Astrocyte (in vitro differentiated cells and primary cell): ENCODE data around the gene SNX5. TPM values are rescaled to one million over a fixed set of nuclear protein-coding genes. Genes with fewer than 3 reads are reported as not detected.
A peak's percentile ranks its signal among the peaks of the same experiment; 100 is the strongest.

Experiments
- DNase-seq: peaks from one replicate; pipeline ENCODE4 v3.0.0-alpha.2; 2010; ENCODE audit warnings: low read depth
- FAIRE-seq: peaks from 2 replicates; lab custom pipeline; 2011; peaks lifted over from hg19 to GRCh38; lab: Jason Lieb, UNC
- H2AFZ ChIP-seq: 2 replicates; pipeline ENCODE4 v1.6.0; 2012; ENCODE audit warnings: low read depth, low read length, inconsistent platforms
- H3K27ac ChIP-seq: 2 replicates; pipeline ENCODE4 v1.5.1; 2011; ENCODE audit warnings: low read depth, low read length, inconsistent platforms
- H3K27me3 ChIP-seq: 2 replicates; pipeline ENCODE4 v1.6.0; 2011; ENCODE audit warnings: low read length, inconsistent platforms; ENCODE audit not compliant: insufficient read depth
- H3K36me3 ChIP-seq: 2 replicates; pipeline ENCODE4 v1.5.1; 2011; ENCODE audit warnings: low read length, inconsistent platforms; ENCODE audit not compliant: insufficient read depth
- H3K4me1 ChIP-seq: 2 replicates; pipeline ENCODE4 v1.5.1; 2011; ENCODE audit warnings: low read length, inconsistent platforms; ENCODE audit not compliant: insufficient read depth
- H3K4me2 ChIP-seq: 2 replicates; pipeline ENCODE4 v1.6.0; 2012; ENCODE audit warnings: low read length, inconsistent platforms
- H3K4me3 ChIP-seq: 2 replicates; pipeline ENCODE4 v1.5.1; 2011; ENCODE audit warnings: low read depth, mild to moderate bottlenecking, low read length, inconsistent platforms; ENCODE audit not compliant: insufficient read depth
- H3K79me2 ChIP-seq: 2 replicates; pipeline ENCODE4 v1.6.0; 2012; ENCODE audit warnings: mild to moderate bottlenecking, low read length, inconsistent platforms; ENCODE audit not compliant: insufficient read depth
- H3K9ac ChIP-seq: 2 replicates; pipeline ENCODE4 v1.6.0; 2012; ENCODE audit warnings: mild to moderate bottlenecking, low read length, inconsistent platforms
- H3K9me3 ChIP-seq: 2 replicates; pipeline ENCODE4 v1.5.1; 2012; ENCODE audit warnings: low read depth, mild to moderate bottlenecking, low read length, inconsistent platforms; ENCODE audit not compliant: insufficient read depth
- H4K20me1 ChIP-seq: 2 replicates; pipeline ENCODE4 v1.6.0; 2012; ENCODE audit warnings: low read length, inconsistent platforms; ENCODE audit not compliant: insufficient read depth
- H3K27ac Mint-ChIP-seq: one replicate; pipeline ENCODE4 v1.8.0; 2021; ENCODE audit warnings: mild to moderate bottlenecking, mixed read lengths; ENCODE audit not compliant: unreplicated experiment
- H3K27me3 Mint-ChIP-seq: one replicate; pipeline ENCODE4 v1.8.0; 2021; ENCODE audit warnings: low read depth, mixed read lengths; ENCODE audit not compliant: unreplicated experiment
- H3K36me3 Mint-ChIP-seq: one replicate; pipeline ENCODE4 v1.8.0; 2021; ENCODE audit warnings: low read depth, mixed read lengths; ENCODE audit not compliant: unreplicated experiment
- H3K4me1 Mint-ChIP-seq: one replicate; pipeline ENCODE4 v1.8.0; 2021; ENCODE audit warnings: low read depth, mixed read lengths; ENCODE audit not compliant: unreplicated experiment
- H3K4me3 Mint-ChIP-seq: one replicate; pipeline ENCODE4 v1.8.0; 2021; ENCODE audit warnings: mild to moderate bottlenecking, moderate library complexity, mixed read lengths; ENCODE audit not compliant: unreplicated experiment
- H3K9me3 Mint-ChIP-seq: one replicate; pipeline ENCODE4 v1.8.0; 2021; ENCODE audit warnings: mild to moderate bottlenecking, mixed read lengths; ENCODE audit not compliant: unreplicated experiment
- CTCF ChIP-seq: IDR thresholded peaks from 2 replicates; pipeline ENCODE4 v1.5.1; 2011; ENCODE audit warnings: low read depth, mild to moderate bottlenecking, inconsistent platforms, low read length, moderate library complexity; ENCODE audit not compliant: insufficient read depth
- EZH2 ChIP-seq: IDR thresholded peaks from 2 replicates; pipeline ENCODE4 v1.6.1; 2012; ENCODE audit warnings: mild to moderate bottlenecking, low read length, inconsistent platforms; ENCODE audit not compliant: insufficient read depth
- total RNA-seq: library from RNA; stranded (reverse); gene quantifications from 2 replicates; pipeline ENCODE4 v1.2.1, GENCODE V29; 2021

SNX5 gene
- total RNA-seq, 1 donor from 2014 or later, result 95.1 TPM

GRCh38 chr20:17941087-17941825 is 27.3 kb downstream of the SNX5 start:
- peaks cover 51% of the 10 kb centered on the region for H3K36me3 ChIP-seq
- peaks cover 18% of the 10 kb centered on the region for H3K36me3 Mint-ChIP-seq
- H2AFZ ChIP-seq, result no peak overlapping the region
- no peak overlapping the region for H3K27ac Mint-ChIP-seq
- no peak overlapping the region for H3K9ac ChIP-seq
- peaks cover 21% of the 10 kb centered on the region for H3K4me1 ChIP-seq
- peaks cover 65% of the 10 kb centered on the region for H4K20me1 ChIP-seq
- no peak overlapping the region for H3K27ac ChIP-seq
- H3K9me3 ChIP-seq, result no peaks in the 10 kb centered on the region
- peaks cover 15% of the 10 kb centered on the region for H3K79me2 ChIP-seq
- TF ChIP-seq CTCF (no peak), EZH2 (no peak)
- FAIRE-seq (no peak), DNase-seq (no peak)
- H3K27me3 Mint-ChIP-seq, result no peaks in the 10 kb centered on the region
- H3K27me3 ChIP-seq, result no peaks in the 10 kb centered on the region
- no peak overlapping the region for H3K4me3 Mint-ChIP-seq
- H3K4me3 ChIP-seq, result no peak overlapping the region
- H3K4me1 Mint-ChIP-seq, result peaks cover 11% of the 10 kb centered on the region
- no peak overlapping the region for H3K4me2 ChIP-seq
- no peaks in the 10 kb centered on the region for H3K9me3 Mint-ChIP-seq

GRCh38 chr20:17940224-17940971 is 28.2 kb downstream of the SNX5 start:
- DNase-seq (no peak), FAIRE-seq (no peak)
- Mint-ChIP-seq H3K27me3 (no peaks in the 10 kb centered on the region), H3K27ac (no peak overlapping the region), H3K4me3 (peak overlapping the region; percentile 17), H3K4me1 (peaks cover 11% of the 10 kb centered on the region), H3K36me3 (peaks cover 13% of the 10 kb centered on the region), H3K9me3 (no peaks in the 10 kb centered on the region)
- Histone ChIP-seq H3K79me2 (peaks cover 8% of the 10 kb centered on the region), H3K27ac (no peak overlapping the region), H3K9ac (no peak overlapping the region), H3K4me3 (no peak overlapping the region), H3K36me3 (peaks cover 43% of the 10 kb centered on the region), H2AFZ (no peak overlapping the region), H3K27me3 (no peaks in the 10 kb centered on the region), H3K4me1 (peaks cover 27% of the 10 kb centered on the region), H3K4me2 (no peak overlapping the region), H4K20me1 (peaks cover 58% of the 10 kb centered on the region), H3K9me3 (no peaks in the 10 kb centered on the region)
- TF ChIP-seq EZH2 (no peak), CTCF (no peak)
